HepG2 (cell line): ENCODE measurements around the gene NOTCH2. TPM values are rescaled to one million over a fixed set of nuclear protein-coding genes. Genes with fewer than 3 reads are reported as not detected.

Experiments used
- ATAC-seq: fragments of 200-7000 bp; cut with Tn5 transposase; 3 replicates; pipeline ENCODE4 v1.9.1; 2020; ENCODE audit warnings: mild to moderate bottlenecking, moderate library complexity
- BruUV-seq: library from RNA; stranded (reverse); fragments of 400-500 nt; replicated peaks from 2 replicates; lab custom pipeline; 2021; lab: Mats Ljungman, UMichigan
- CTCF ChIA-PET: fragments of 300-600 bp; formaldehyde crosslinking; extraction: SDS; loops from one replicate; lab custom pipeline; 2021; ENCODE audit warnings: low total read pairs, inconsistent platforms, low intra/inter-chr PET ratio; lab: Yijun Ruan, JAX
- POLR2A ChIA-PET: fragments of 350-600 bp; sonication (Branson Sonifier 250); formaldehyde crosslinking; loops from one replicate; lab custom pipeline; 2020; ENCODE audit warnings: antibody characterized with exemption, inconsistent platforms; lab: Yijun Ruan, JAX
- DNase-seq: peaks from one replicate; pipeline ENCODE4 v3.0.0-alpha.2; 2015; ENCODE audit warnings: low spot score
- FAIRE-seq: peaks from 3 replicates; lab custom pipeline; 2011; peaks lifted over from hg19 to GRCh38; lab: Jason Lieb, UNC
- H2AFZ ChIP-seq: one replicate; pipeline ENCODE4 v1.6.1; 2011; ENCODE audit warnings: low read length, inconsistent platforms
- H3K27ac ChIP-seq: fragments of 300-600 bp; 3 replicates; pipeline ENCODE4 v1.8.0; 2011; ENCODE audit warnings: mixed run types, mild to moderate bottlenecking, mixed read lengths, low read length, inconsistent platforms; ENCODE audit not compliant: insufficient read depth; ENCODE audit errors: extremely low read length
- H3K27me3 ChIP-seq, 2 experiments: fragments of 200-600 bp in 1 of 2; 2 replicates in 1 of 2; 3 replicates in 1 of 2; pipeline versions ENCODE4 v1.6.0 to v1.8.0; 2011; ENCODE audit warnings: low read length in 2 of 2, mild to moderate bottlenecking in 2 of 2, moderate library complexity in 2 of 2, inconsistent platforms in 1 of 2; ENCODE audit not compliant: insufficient read depth in 2 of 2, control insufficient read depth in 1 of 2
- H3K36me3 ChIP-seq, 2 experiments: fragments of 200-600 bp in 1 of 2; replicated peaks in 1 of 2; 2 replicates in 1 of 2; 3 replicates in 1 of 2; pipeline versions ENCODE4 v1.5.1 to v1.8.0; 2011; ENCODE audit warnings: low read length in 2 of 2, inconsistent platforms in 1 of 2; ENCODE audit not compliant: insufficient read depth in 2 of 2, control insufficient read depth in 1 of 2
- H3K4me1 ChIP-seq: 2 replicates; pipeline ENCODE4 v1.5.1; 2012; ENCODE audit warnings: low read length, inconsistent platforms; ENCODE audit not compliant: insufficient read depth
- H3K4me2 ChIP-seq: 2 replicates; pipeline ENCODE4 v1.6.0; 2011; ENCODE audit warnings: low read depth, low read length, inconsistent platforms
- H3K4me3 ChIP-seq, 3 experiments: fragments of 200-600 bp in 1 of 3; sonication (generic), shearing (Covaris generic) in 1 of 3; replicated peaks in 1 of 3; 2 replicates each; pipeline ENCODE4 v1.5.1; 2011 to 2016; ENCODE audit warnings: low read length in 3 of 3, inconsistent platforms in 2 of 3, low read depth in 2 of 3, mild to moderate bottlenecking in 2 of 3, control low read depth in 1 of 3, mixed read lengths in 1 of 3; ENCODE audit not compliant: insufficient read depth in 1 of 3
- H3K79me2 ChIP-seq: one replicate; pipeline ENCODE4 v1.6.1; 2011; ENCODE audit warnings: low read length, inconsistent platforms; ENCODE audit not compliant: insufficient read depth
- H3K9ac ChIP-seq: 2 replicates; pipeline ENCODE4 v1.6.0; 2011; ENCODE audit warnings: mild to moderate bottlenecking, low read depth, low read length, inconsistent platforms; ENCODE audit not compliant: insufficient read depth
- H3K9me3 ChIP-seq: 2 replicates; pipeline ENCODE4 v1.5.1; 2012; ENCODE audit warnings: mild to moderate bottlenecking, low read length
- H4K20me1 ChIP-seq: 2 replicates; pipeline ENCODE4 v1.6.0; 2011; ENCODE audit warnings: inconsistent platforms, mild to moderate bottlenecking, low read length, moderate library complexity; ENCODE audit not compliant: insufficient read depth
- MBNL3 ChIP-seq: fragments of 250-450 bp; sonication (Bioruptor Pico); conservative IDR thresholded peaks from 2 replicates; pipeline ENCODE4 v1.8.0; 2022; ENCODE audit warnings: mild to moderate bottlenecking, inconsistent platforms
- PAWR ChIP-seq: sonication (generic); formaldehyde crosslinking; IDR thresholded peaks from 2 replicates; pipeline ENCODE4 v1.4.0; 2020; ENCODE audit warnings: missing genetic modification reagents, mild to moderate bottlenecking, borderline replicate concordance
- TOPORS ChIP-seq: sonication (generic); formaldehyde crosslinking; IDR thresholded peaks from 2 replicates; pipeline ENCODE4 v1.8.0; 2023; ENCODE audit warnings: mild to moderate bottlenecking, missing genetic modification reagents
- ZIK1 ChIP-seq: sonication (generic); formaldehyde crosslinking; IDR thresholded peaks from 2 replicates; pipeline ENCODE4 v1.5.0; 2020; ENCODE audit warnings: mild to moderate bottlenecking, low read depth, missing genetic modification reagents, borderline replicate concordance
- ZNF251 ChIP-seq: sonication (generic); formaldehyde crosslinking; IDR thresholded peaks from 2 replicates; pipeline ENCODE4 v1.9.0; 2021; ENCODE audit warnings: mild to moderate bottlenecking, missing genetic modification reagents
- ZNF317 ChIP-seq: sonication (generic); formaldehyde crosslinking; IDR thresholded peaks from 2 replicates; pipeline ENCODE4 v1.5.0; 2020; ENCODE audit warnings: mild to moderate bottlenecking, missing genetic modification reagents
- ZNF501 ChIP-seq: sonication (generic); formaldehyde crosslinking; IDR thresholded peaks from 2 replicates; pipeline ENCODE4 v1.5.1; 2020; ENCODE audit warnings: mild to moderate bottlenecking, moderate library complexity, missing genetic modification reagents
- ZNF597 ChIP-seq: sonication (generic); formaldehyde crosslinking; IDR thresholded peaks from 2 replicates; pipeline ENCODE4 v1.5.0; 2020; ENCODE audit warnings: missing genetic modification reagents
- WGBS: methylation state at CpG from one replicate; pipeline ENCODE4 v1.1.6; 2017; ENCODE audit warnings: low lambda C conversion rate; 5-methylcytosine and 5-hydroxymethylcytosine counted together
- in situ Hi-C: cut with HindIII; loops from 2 replicates; pipeline ENCODE4 v1.10.0; 2017; ENCODE audit warnings: low pct_unique_long_range_greater_than_20kb; ENCODE audit not compliant: extremely low pct_ligation_motif_present
- intact Hi-C: fragments of 100-400 bp; cut with micrococcal nuclease; formaldehyde crosslinking; loops from one replicate; pipeline ENCODE4 v1.10.0; 2022; ENCODE audit not compliant: unreplicated experiment
- polyA plus RNA-seq, 8 experiments: library from polyadenylated mRNA; depleted of rRNA in 3 of 8; stranded (reverse) in 7 of 8; unstranded in 1 of 8; fragments of >200 nt; fragmentation: Illumina TruSeq in 4 of 8; extraction: Trizol in 4 of 8; gene quantifications; 2 replicates each; pipeline versions ENCODE4 v1.2.1 to v1.2.3, GENCODE V29; 2011 to 2016; ENCODE audit warnings: low read depth in 4 of 8, missing spikeins in 1 of 8, mixed read lengths in 1 of 8; ENCODE audit not compliant: insufficient read depth in 1 of 8
- total RNA-seq, 5 experiments: library from RNA; depleted of rRNA; stranded (reverse); fragments of >200 nt; fragmentation: Illumina TruSeq; extraction: Trizol; gene quantifications; 2 replicates each; pipeline ENCODE4 v1.2.3, GENCODE V29; 2016; ENCODE audit warnings: low read depth in 1 of 5

NOTCH2 gene
- total and polyA plus RNA-seq, 2 of the 13 experiments (the other 11 are each of a cell fraction or from before 2014, with no cell fraction given) = 4.0 to 11.4 TPM

GRCh38 chr1:119933397-119933796, 136.1 kb downstream of the NOTCH2 start (continued):
- peak; percentile 97 for TF ChIP-seq ZNF317 (CRISPR knock-in tag)

- no peak for TF ChIP-seq MBNL3 (CRISPR knock-in tag)
- no peak for TF ChIP-seq ZIK1 (CRISPR knock-in tag)
- TF ChIP-seq ZNF251 (CRISPR knock-in tag) = no peak
- no peak for TF ChIP-seq ZNF501 (CRISPR knock-in tag)
- no peak for TF ChIP-seq TOPORS (CRISPR knock-in tag)
- no peak for TF ChIP-seq PAWR (CRISPR knock-in tag)
- no peak for TF ChIP-seq ZNF597 (CRISPR knock-in tag)
- TF ChIP-seq, all 625 proteins: peak for 0
- no peaks in the 10 kb centered on the region for H3K27me3 ChIP-seq
- H2AFZ ChIP-seq = no peak overlapping the region
- H3K79me2 ChIP-seq = no peaks in the 10 kb centered on the region
- H3K4me2 ChIP-seq = no peak overlapping the region
- 100% methylated on average over 1 of the region's 1 CpG for WGBS
- no peaks in the 10 kb centered on the region for H3K9me3 ChIP-seq
- ATAC-seq (no peak), DNase-seq (no peak), FAIRE-seq (no peak)
- H3K36me3 ChIP-seq = peaks cover 6 to 13% of the 10 kb centered on the region in 2 experiments; a peak in 4 of 5 replicates
- no peak overlapping the region for H3K9ac ChIP-seq
- H4K20me1 ChIP-seq = no peaks in the 10 kb centered on the region
- H3K27ac ChIP-seq = no peak overlapping the region
- ChIA-PET POLR2A (no interaction called here), CTCF (no interaction called here)
- no peak overlapping the region for H3K4me3 ChIP-seq
- no peaks in the 10 kb centered on the region for H3K4me1 ChIP-seq
- in situ Hi-C loops = loop anchor here (5.0 kb wide), 1 partner anchor 32 kb away; the partner anchor contains the start of gene ADAM30
- no TSS peak for BruUV-seq
- intact Hi-C loops = no loop called here
These were observed 139.7 kb downstream of the NOTCH2 start for GRCh38 chr1:119929643-119930315.
